Naive thymus-derived CD8-positive, alpha-beta T cell (primary cell): ENCODE data around the gene DTD1. TPM values are rescaled to one million over a fixed set of nuclear protein-coding genes. Genes with fewer than 3 reads are reported as not detected.

ENCODE experiments used
- ATAC-seq, 2 donors: fragments of 150-1000 bp; cut with Tn5 transposase in 1 of 2; sonication (Bioruptor Pico), chemical (Tn5 transposase) in 1 of 2; 1 replicate in 1 of 2; 2 replicates in 1 of 2; pipeline ENCODE4 v1.10.0; 2021; ENCODE audit warnings: mild to moderate bottlenecking in 2 of 2, moderate library complexity in 2 of 2
- POLR2A ChIA-PET: fragments of 350-600 bp; sonication (Branson Sonifier 250); formaldehyde crosslinking; loops from one replicate; lab custom pipeline; 2021; ENCODE audit warnings: antibody characterized with exemption; lab: Charles Lee
- DNase-seq, 10 donors: peaks; one replicate each; pipeline versions ENCODE4 v3.0.0 to v3.0.0-alpha.2; 2020 to 2022
- H3K27ac Mint-ChIP-seq, 10 donors: one replicate each; pipeline ENCODE4 v1.8.0; 2020 to 2022; ENCODE audit warnings: mild to moderate bottlenecking in 10 of 10, mixed read lengths in 10 of 10, moderate library complexity in 4 of 10, inconsistent platforms in 1 of 10
- H3K27me3 Mint-ChIP-seq, 5 donors: one replicate each; pipeline ENCODE4 v1.8.0; 2021 to 2022; ENCODE audit warnings: mixed read lengths in 5 of 5
- H3K36me3 Mint-ChIP-seq, 3 donors: one replicate each; pipeline ENCODE4 v1.8.0; 2020 to 2022; ENCODE audit warnings: mixed read lengths in 3 of 3, mild to moderate bottlenecking in 2 of 3, inconsistent platforms in 1 of 3
- H3K4me1 Mint-ChIP-seq, 4 donors: one replicate each; pipeline ENCODE4 v1.8.0; 2021 to 2022; ENCODE audit warnings: mixed read lengths in 4 of 4
- H3K4me3 Mint-ChIP-seq, 10 donors: one replicate each; pipeline ENCODE4 v1.8.0; 2020 to 2022; ENCODE audit warnings: mild to moderate bottlenecking in 10 of 10, mixed read lengths in 10 of 10, moderate library complexity in 6 of 10, inconsistent platforms in 1 of 10
- H3K9me3 Mint-ChIP-seq, 9 donors: one replicate each; pipeline ENCODE4 v1.8.0; 2020 to 2022; ENCODE audit warnings: mixed read lengths in 9 of 9, mild to moderate bottlenecking in 3 of 9, inconsistent platforms in 1 of 9, moderate library complexity in 1 of 9
- polyA plus RNA-seq, 3 donors: library from polyadenylated mRNA; unstranded; fragments of 300-500 nt; fragmentation: Illumina TruSeq; gene quantifications; one replicate each; pipeline ENCODE4 v1.2.3, GENCODE V29; 2021
- total RNA-seq, 8 experiments: library from RNA in 2 of 8; stranded (reverse) in 2 of 8; gene quantifications; one replicate each; pipeline ENCODE4 v1.2.3 and lab custom pipeline; 2021 to 2026

Gene DTD1
- total and polyA plus RNA-seq, 5 experiments from 2014 or later: 14.5 to 50.4 (median 33.9) TPM

DNA sequence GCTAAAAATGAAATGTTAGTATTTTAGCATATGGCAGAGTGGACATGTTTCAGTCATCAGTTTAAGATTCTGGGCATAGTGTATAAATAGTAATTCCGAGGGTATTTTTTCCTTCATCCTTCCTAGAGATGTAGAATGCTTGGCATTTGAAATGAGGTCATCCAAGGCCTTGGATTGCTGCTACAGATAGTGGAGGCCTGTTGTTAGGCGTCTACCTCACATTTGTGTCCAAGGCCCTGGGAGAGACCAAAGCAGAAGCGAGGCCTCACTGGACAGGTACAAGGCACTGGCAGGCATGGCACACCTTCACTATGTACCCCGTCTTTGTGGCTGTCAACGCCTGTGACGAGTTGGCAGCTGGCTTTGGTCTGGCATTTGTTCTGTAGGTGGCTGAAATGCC, 58.0 kb downstream of the DTD1 start:
- H3K4me1 Mint-ChIP-seq: peaks cover 1 to 11% (median 7%) of the 10 kb centered on the region in 4 donors
- DNase-seq (no peak), ATAC-seq (no peak)
- H3K36me3 Mint-ChIP-seq: peaks cover 2 to 27% (median 14%) of the 10 kb centered on the region in 3 donors
- no peaks in the 10 kb centered on the region for H3K27me3 Mint-ChIP-seq
- POLR2A ChIA-PET: no interaction called here
- no peak overlapping the region for H3K27ac Mint-ChIP-seq
- no peaks in the 10 kb centered on the region for H3K9me3 Mint-ChIP-seq
- H3K4me3 Mint-ChIP-seq: no peak overlapping the region

DNA sequence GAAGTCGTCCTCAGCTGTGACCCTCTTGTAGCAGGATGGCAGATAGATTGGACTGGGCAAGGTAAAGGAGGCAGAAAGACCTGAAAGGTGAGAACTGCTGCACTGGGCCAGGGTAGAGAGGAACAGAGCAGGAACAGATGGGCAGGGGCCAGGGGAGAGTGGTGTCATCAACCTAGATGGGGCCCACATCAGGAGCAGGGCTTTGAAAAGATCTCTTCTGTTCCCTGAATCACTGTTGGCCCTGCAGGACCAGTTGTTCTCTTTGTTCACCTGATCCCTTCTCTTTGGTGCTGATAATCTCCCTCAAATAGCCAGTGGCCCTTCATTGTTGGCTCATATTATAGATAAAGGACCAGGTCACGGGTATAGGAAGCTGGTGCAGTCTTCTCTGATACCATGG, 59.9 kb downstream of the DTD1 start:
- DNase-seq (no peak), ATAC-seq (no peak)
- POLR2A ChIA-PET: no interaction called here
- Mint-ChIP-seq H3K27ac (peak overlapping the region in 3 of 10 donors; percentile 2 to 76 (median 25)), H3K9me3 (no peaks in the 10 kb centered on the region), H3K4me1 (peaks cover 1 to 14% (median 7%) of the 10 kb centered on the region in 4 donors), H3K36me3 (peaks cover 0 to 22% (median 14%) of the 10 kb centered on the region in 3 donors), H3K27me3 (no peaks in the 10 kb centered on the region), H3K4me3 (no peak overlapping the region)

DNA sequence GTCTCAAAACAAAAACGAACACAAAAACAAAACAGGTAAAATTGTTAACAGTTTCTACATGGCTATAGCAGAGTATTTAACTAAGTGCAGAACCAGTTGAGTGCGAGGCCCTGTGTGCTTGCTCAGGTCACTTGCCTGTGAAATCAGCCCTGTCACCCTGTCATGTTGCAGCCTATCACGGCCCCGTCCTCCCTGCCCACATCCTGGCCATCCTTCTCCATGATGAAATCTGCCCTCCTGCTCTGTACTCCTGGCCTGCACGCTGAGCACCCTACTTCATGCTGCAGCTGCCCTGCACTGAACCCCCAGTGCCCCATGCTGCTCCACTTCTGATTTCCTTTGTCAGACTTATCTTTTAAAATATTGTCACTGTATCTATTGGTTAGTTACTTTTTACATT, 62.4 kb downstream of the DTD1 start:
- H3K4me3 Mint-ChIP-seq: no peak overlapping the region
- ATAC-seq (no peak), DNase-seq (no peak)
- H3K36me3 Mint-ChIP-seq: peaks cover 0 to 14% (median 10%) of the 10 kb centered on the region in 3 donors
- no peaks in the 10 kb centered on the region for H3K27me3 Mint-ChIP-seq
- no peaks in the 10 kb centered on the region for H3K9me3 Mint-ChIP-seq
- peaks cover 1 to 14% (median 9%) of the 10 kb centered on the region in 4 donors for H3K4me1 Mint-ChIP-seq
- no peak overlapping the region for H3K27ac Mint-ChIP-seq
- POLR2A ChIA-PET: no interaction called here

DNA sequence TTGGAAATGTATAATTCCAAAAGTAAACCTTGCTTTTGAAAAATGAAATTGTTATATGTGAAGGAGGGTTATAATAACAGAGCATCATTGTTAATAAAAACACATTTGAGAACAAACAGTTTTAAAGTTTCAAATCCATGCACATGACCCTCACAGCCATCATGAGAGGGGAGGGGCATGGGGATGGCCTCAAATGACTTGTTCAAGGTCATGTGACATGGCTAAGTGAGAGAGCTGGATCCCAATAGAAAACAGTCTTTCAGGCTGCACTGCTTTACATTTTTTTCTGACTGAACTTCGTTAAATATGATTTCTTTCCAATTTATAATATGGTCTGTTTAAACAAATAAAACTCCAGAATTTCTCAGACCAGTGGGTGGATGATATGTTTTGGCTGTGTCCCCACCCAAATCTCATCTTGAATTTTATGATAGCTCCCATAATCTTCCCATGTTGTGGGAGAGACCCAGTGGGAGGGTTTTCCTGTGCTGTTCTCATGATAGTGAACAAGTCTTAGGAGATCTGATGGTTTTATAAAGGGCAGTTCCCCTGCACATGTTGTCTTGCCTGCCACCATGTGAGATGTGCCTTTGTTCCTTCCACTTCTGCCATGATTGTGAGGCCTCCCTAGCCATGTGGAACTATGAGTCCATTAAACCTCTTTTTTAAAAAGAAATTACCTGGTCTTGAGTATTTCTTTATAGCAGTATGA, 66.0 kb downstream of the DTD1 start:
- POLR2A ChIA-PET: interaction anchor here (0.6 kb wide), 1 partner anchor 41 kb away, joined by 3 read pairs; no protein-coding TSS in a partner anchor
- Mint-ChIP-seq H3K36me3 (peaks cover 0 to 28% (median 9%) of the 10 kb centered on the region in 3 donors), H3K9me3 (no peaks in the 10 kb centered on the region), H3K27ac (peak overlapping the region in 2 of 10 donors; percentile 22 to 28), H3K4me3 (no peak overlapping the region), H3K27me3 (no peaks in the 10 kb centered on the region), H3K4me1 (peaks cover 0 to 10% (median 5%) of the 10 kb centered on the region in 4 donors)
- ATAC-seq (no peak), DNase-seq (no peak)

DNA sequence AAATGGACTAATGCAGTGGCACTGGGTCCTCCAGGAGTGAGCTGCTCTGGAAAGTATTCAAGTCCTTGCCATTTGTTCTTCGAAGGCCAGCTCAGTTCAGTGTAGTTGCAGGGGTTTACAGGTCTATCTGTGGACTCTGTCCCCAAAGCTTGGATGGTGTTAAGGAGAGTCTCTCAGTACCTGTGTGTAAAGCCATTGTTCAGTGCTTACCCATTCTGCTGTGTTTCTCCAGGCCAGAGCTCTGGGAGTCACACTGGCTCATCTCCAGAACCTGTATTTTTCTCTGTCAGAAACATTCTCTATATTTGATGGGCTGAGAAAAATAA, 66.6 kb downstream of the DTD1 start:
- Mint-ChIP-seq H3K27me3 (no peaks in the 10 kb centered on the region), H3K27ac (peak overlapping the region in 2 of 10 donors; percentile 22 to 28), H3K36me3 (peaks cover 0 to 30% (median 9%) of the 10 kb centered on the region in 3 donors), H3K9me3 (no peaks in the 10 kb centered on the region), H3K4me1 (peaks cover 0 to 9% (median 5%) of the 10 kb centered on the region in 4 donors), H3K4me3 (no peak overlapping the region)
- ATAC-seq (no peak), DNase-seq (no peak)
- POLR2A ChIA-PET: interaction anchor here (0.6 kb wide), 1 partner anchor 41 kb away, joined by 3 read pairs; no protein-coding TSS in a partner anchor

DNA sequence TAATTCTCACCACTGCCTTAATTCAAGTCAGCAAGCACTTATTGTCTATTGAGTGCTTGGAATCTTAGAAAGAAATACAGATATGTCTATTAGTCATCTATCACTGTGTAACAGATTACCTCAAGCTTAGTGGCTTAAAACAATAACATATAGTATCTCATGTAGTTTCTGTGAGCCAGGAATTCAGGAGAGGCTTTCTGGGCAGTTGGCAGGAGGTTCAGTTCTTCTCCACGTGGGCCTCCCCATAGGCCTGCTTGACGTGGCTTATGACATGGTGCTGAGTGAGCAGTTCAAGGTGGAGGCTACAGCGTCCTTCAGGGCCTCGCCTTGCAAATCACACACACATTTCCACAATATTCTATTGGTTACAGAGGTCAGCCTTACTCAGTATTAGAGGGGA, 69.7 kb downstream of the DTD1 start:
- Mint-ChIP-seq H3K27ac (peak overlapping the region in 1 of 10 donors; percentile 39), H3K4me1 (peaks cover 0 to 6% (median 3%) of the 10 kb centered on the region in 4 donors), H3K27me3 (no peaks in the 10 kb centered on the region), H3K4me3 (no peak overlapping the region), H3K36me3 (peaks cover 0 to 36% (median 7%) of the 10 kb centered on the region in 3 donors), H3K9me3 (no peaks in the 10 kb centered on the region)
- POLR2A ChIA-PET: no interaction called here
- DNase-seq (no peak), ATAC-seq (no peak)

DNA sequence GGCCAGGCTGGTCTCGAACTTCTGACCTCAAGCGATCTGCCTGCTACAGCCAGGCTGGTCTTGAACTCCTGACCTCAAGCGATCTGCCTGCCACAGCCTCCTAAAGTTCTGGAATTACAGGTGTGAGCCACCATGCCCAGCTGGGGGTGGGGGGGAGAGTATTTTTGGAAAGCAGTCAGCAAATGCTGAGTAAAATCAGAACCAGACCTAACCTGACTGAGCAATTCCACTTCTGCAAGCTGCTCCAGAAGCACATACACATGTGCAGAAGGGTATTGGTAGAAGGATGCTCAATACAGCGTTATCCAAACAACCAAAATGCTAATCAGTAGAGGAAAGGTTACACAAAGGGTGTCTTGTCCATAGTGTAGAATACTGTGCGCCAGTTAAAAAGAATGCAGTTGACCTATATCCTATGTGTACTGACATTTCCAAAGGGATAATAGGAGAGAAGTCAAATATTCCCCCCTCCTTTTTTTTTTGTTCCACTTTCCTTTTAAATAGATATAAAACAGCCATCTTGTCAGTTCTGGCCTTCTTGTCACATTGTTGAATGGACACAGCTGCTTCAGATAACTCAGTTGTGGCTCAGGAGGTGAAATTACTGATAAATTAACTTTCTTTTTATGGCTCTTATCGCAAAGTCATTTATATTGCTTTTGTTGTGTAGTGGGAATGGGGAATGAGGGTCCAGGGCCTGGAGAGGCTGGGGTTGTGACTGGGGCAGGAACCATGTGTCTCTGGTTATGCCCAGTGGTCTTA, 74.6 kb downstream of the DTD1 start:
- H3K36me3 Mint-ChIP-seq: peaks cover 0 to 31% (median 5%) of the 10 kb centered on the region in 3 donors
- ATAC-seq (no peak), DNase-seq (no peak)
- no peak overlapping the region for H3K4me3 Mint-ChIP-seq
- H3K27me3 Mint-ChIP-seq: no peaks in the 10 kb centered on the region
- POLR2A ChIA-PET: no interaction called here
- H3K9me3 Mint-ChIP-seq: no peaks in the 10 kb centered on the region
- peaks cover 0 to 6% (median 3%) of the 10 kb centered on the region in 4 donors for H3K4me1 Mint-ChIP-seq
- H3K27ac Mint-ChIP-seq: no peak overlapping the region

DNA sequence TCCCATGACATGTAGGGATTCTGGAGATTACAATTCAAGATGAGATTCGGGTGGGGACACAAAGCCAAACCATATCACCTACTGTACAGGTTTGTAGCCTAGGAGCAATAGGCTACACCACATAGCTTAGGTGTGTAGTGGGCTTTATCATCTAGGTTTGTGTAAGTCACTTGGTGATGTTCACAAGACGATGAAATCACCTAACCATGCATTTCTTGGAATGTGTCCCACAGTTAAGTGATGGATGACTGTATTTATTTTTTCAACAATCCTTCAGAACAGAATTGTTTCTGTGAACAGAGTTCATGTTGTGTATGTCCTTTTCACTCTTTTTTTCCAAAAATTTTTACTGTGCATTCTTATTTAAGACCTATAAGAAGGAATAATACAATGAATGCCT, 76.1 kb downstream of the DTD1 start:
- no peak overlapping the region for H3K4me3 Mint-ChIP-seq
- H3K27ac Mint-ChIP-seq: no peak overlapping the region
- ATAC-seq: no peak
- H3K27me3 Mint-ChIP-seq: no peaks in the 10 kb centered on the region
- H3K4me1 Mint-ChIP-seq: peaks cover 0 to 5% (median 1%) of the 10 kb centered on the region in 4 donors
- H3K9me3 Mint-ChIP-seq: no peaks in the 10 kb centered on the region
- peaks cover 0 to 24% (median 6%) of the 10 kb centered on the region in 3 donors for H3K36me3 Mint-ChIP-seq
- POLR2A ChIA-PET: no interaction called here
- DNase-seq: no peak

DNA sequence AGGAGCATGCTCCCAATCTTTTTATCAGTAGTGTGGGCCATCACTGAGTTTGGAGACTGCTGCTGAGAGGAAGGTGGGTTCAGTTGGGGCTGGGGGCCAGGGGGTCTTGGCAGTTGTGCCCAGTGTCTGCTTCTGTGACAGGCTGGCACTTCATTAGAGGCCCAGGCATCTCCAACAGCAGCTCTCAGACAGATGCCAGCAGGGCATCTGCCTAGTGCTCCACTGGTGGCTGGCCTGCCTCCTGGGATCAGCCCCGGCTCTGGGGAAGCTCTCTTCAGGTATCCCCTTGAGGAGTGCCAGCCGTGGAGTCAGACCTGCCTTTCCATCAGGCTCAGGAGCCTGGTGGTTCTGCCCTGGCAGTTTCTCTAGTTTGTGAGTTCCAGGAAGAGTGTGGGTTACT, 77.3 kb downstream of the DTD1 start:
- H3K27ac Mint-ChIP-seq: peak overlapping the region in 1 of 10 donors; percentile 0
- DNase-seq: no peak
- H3K36me3 Mint-ChIP-seq: peaks cover 0 to 24% (median 6%) of the 10 kb centered on the region in 3 donors
- H3K4me3 Mint-ChIP-seq: no peak overlapping the region
- ATAC-seq: no peak
- peaks cover 0 to 7% (median 5%) of the 10 kb centered on the region in 4 donors for H3K4me1 Mint-ChIP-seq
- POLR2A ChIA-PET: no interaction called here
- no peaks in the 10 kb centered on the region for H3K9me3 Mint-ChIP-seq
- no peaks in the 10 kb centered on the region for H3K27me3 Mint-ChIP-seq

DNA sequence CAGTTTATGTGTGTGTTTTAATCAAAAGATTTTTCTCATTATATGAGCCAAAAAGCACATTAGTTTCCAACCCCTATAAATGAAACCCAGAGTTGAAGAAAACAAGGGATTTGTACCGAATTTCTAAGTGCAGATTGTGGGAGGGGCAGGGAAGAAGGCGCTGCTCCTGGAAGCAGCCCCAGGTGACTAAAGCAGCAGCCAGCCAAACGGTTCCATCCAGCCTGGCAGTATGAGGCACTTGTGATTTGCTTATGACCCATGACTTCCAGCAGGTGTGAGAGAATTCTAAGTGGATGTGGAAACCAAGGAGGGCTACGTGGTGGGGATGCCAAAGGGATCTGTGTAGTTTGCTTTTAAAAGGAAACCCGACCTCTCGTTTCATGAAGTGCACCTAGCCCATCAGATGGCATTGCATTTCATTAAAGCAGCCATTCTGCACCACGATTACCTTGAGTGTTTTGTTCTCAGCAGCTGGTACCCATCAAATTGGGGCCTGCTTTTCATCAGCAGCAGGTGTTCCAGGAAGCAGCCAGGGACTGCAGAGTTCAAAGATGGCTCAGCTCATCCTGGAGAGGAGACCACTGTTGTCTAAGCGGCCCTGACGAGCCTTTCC, 79.1 kb downstream of the DTD1 start:
- peak overlapping the region in 1 of 10 donors; percentile 54 for H3K27ac Mint-ChIP-seq
- no peak for DNase-seq
- no peak overlapping the region for H3K4me3 Mint-ChIP-seq
- peaks cover 0 to 23% (median 6%) of the 10 kb centered on the region in 3 donors for H3K36me3 Mint-ChIP-seq
- peaks cover 0 to 8% (median 6%) of the 10 kb centered on the region in 4 donors for H3K4me1 Mint-ChIP-seq
- no peaks in the 10 kb centered on the region for H3K9me3 Mint-ChIP-seq
- POLR2A ChIA-PET: no interaction called here
- H3K27me3 Mint-ChIP-seq: no peaks in the 10 kb centered on the region
- ATAC-seq: no peak

DNA sequence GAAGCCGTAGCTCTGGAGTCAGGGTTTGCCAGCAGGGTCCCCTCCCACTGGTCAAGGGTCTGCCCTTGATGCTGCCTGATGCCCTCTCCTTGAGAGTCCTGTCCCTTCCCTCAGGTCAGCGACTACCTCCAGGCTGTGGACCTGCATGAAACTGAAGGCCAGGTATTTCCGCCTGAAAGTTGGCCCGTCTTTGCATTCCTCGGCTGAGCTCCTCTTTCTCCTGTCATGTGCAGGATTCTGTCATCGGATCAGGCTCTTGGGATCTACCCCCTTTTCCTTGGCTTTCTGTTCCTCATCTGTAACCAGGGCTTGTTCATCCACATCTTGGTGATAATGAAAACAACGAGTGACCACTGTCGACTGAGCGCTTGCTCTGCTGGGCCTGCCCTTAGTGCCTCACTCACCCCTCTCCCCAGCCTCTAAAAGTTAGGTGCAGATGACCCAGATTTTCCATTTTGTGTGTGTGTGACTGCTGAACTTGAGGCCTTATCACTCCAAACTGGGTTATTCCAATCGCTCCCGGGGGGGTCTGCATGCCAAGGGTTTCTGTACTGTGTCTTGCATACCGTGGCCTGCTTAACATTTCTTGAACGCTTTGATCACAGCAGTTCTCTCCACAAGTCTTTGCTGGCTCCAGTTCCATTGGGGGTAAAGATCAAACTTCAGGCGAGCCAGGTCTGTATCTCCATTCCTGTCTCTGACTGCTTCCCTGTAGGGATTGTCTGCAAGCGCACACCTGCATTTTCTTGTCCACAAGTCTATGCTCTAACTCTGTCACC, 81.6 kb downstream of the DTD1 start:
- ATAC-seq (no peak), DNase-seq (no peak)
- POLR2A ChIA-PET: no interaction called here
- Mint-ChIP-seq H3K9me3 (no peaks in the 10 kb centered on the region), H3K4me1 (peaks cover 0 to 8% (median 4%) of the 10 kb centered on the region in 4 donors), H3K4me3 (no peak overlapping the region), H3K36me3 (peaks cover 0 to 14% (median 6%) of the 10 kb centered on the region in 3 donors), H3K27ac (peak overlapping the region in 1 of 10 donors; percentile 52), H3K27me3 (no peaks in the 10 kb centered on the region)

DNA sequence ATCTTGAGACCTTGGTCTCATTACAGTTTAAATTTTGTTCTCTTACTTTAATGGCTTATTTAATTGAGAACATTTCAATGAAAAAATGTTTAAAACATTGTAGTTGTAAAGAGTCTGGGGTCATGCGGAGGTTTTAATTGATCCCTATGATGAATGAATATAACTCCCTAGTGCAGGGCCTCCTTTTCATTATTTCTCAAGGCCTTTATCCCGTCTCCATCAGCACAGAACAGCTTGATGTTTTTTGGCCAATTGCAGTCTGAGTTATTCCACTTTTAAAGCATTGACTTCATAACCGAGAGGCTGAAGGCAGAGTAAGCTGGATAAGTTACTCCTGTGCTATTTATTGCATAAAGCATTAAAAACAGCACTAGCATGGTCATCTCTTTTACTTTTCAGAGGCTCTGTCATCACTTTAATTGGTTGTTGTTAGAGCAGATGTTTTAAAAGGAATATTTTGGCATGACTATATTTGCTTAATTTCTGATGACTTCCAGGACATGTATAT, 83.4 kb downstream of the DTD1 start:
- peaks cover 0 to 14% (median 4%) of the 10 kb centered on the region in 3 donors for H3K36me3 Mint-ChIP-seq
- no peaks in the 10 kb centered on the region for H3K27me3 Mint-ChIP-seq
- DNase-seq (no peak), ATAC-seq (no peak)
- POLR2A ChIA-PET: interaction anchor here (0.6 kb wide), 1 partner anchor 26 kb away, joined by 5 read pairs; no protein-coding TSS in a partner anchor
- peaks cover 0 to 8% (median 3%) of the 10 kb centered on the region in 4 donors for H3K4me1 Mint-ChIP-seq
- no peaks in the 10 kb centered on the region for H3K9me3 Mint-ChIP-seq
- peak overlapping the region in 2 of 10 donors; percentile 46 to 63 for H3K27ac Mint-ChIP-seq
- H3K4me3 Mint-ChIP-seq: no peak overlapping the region
